GM19240 (cell line): ENCODE data around the gene RTCA.
"Not testable (repeated sequence)": the region's sequence is repeated elsewhere in the genome, so short reads cannot be mapped to it uniquely, and the experiment has no call there.

ENCODE experiments used
- DNase-seq: peaks from one replicate; pipeline ENCODE4 v3.0.0; 2011; ENCODE audit warnings: low spot score; ENCODE audit not compliant: insufficient read length

The RTCA gene

DNA sequence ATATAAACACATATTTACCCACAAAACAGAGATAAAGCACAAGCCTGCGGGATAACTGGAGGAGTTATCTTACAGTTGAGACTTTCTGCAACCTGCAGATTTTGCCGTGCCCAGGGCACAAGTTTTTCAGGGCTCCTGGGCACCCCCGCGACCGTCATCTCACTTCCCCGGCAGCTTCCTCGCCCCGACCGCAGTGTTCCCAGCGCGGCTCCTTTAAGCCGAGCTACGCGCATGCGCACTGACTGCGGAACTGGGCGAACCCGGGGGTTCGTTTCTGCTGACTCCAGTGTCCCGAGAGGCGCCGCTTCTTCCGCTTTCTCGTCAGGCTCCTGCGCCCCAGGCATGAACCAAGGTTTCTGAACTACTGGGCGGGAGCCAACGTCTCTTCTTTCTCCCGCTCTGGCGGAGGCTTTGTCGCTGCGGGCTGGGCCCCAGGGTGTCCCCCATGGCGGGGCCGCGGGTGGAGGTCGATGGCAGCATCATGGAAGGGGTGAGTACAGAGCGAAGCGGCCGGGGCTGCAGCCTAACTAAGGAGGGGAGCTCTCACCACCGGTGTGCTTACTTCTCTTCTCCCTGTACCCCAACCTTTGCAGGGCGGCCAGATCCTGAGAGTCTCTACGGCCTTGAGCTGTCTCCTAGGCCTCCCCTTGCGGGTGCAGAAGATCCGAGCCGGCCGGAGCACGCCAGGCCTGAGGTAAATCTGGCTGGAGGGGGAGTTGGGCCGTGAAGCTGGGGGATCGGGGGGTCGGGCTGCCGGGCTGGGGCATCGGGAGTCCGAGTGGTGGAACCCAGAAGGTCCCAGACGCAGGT is at the start of gene RTCA:
TSS of gene RTCA (plus strand) at position 286 of the 810 bp plus-strand sequence. CDS start at position 446, 160 bp downstream.
- peak; percentile 70 for DNase-seq

DNA sequence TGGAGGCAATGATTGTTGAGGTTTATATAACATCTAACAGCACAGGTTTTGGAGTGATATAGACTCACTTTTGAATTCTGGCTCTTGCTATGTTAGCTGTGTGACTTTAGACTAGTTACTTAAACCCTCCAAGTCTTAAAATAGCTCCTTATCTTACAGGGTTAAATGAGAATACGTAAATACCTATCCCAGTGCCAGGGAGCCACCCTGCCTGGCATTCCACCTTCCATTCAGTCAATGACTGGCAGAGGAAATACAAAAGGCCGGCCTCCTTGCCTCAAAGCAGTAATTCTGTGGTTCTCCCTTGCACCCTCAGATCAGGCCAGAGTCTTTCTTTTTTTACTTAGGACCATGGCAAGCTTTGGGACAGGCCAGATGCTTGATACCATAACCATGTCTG is 48.2 kb upstream of the RTCA start:
- no peak for DNase-seq

DNA sequence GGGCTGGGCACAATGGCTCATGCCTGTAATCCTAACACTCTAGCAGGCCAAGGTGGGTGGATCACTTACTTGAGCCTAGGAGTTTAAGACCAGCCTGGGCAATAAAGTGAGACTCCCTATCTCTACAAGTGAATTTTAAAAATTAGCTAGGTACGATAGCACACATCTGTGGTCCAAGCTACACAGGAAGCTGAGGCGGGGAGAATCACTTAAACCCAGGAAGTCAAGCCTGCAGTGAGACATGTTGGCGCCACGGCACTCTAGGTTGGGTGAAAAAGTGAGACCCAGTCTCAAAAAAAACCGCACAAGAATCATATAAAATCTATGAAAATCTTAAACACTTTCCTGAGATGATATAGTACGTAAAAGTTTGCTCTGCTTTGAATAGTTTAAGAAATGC is 46.6 kb upstream of the RTCA start:
- DNase-seq = no peak

DNA sequence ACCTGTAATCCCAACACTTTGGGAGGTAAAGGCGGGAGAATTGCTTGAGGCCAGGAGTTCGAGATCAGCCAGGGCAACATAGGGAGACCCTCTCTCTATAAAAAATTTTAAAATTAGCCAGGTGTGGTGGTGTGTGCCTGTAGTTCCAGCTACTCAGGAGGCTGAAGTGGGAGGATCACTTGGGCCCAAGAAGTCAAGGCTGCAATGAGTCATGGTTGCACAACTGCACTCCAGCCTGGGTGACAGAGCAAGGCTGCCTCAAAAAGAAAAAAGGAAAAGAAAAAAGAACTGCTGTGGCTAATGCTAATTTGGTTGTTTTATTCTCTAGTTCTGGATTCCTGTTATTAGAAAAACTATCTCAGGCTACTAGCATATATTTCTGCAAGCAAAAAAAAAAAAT is 46.1 kb upstream of the RTCA start:
- DNase-seq = no peak

DNA sequence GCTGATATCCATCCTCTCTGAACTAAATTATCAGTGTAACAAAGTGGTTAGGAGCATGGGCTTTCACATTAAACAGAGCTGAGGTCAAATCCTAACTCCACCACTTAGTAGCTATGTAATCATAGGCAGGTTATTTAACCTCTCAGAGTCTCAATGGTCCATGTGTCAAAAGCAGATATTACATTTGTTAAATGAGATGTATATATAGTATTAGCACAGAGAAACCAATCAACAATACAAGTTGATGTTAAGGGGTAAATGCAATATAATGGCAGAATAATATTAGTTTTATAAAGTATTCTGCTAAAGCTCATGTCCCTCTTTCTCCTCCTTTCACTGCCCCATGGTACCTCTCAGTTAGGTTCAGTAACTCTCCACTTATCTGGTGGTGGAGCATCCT is 43.6 kb upstream of the RTCA start:
- no peak for DNase-seq

DNA sequence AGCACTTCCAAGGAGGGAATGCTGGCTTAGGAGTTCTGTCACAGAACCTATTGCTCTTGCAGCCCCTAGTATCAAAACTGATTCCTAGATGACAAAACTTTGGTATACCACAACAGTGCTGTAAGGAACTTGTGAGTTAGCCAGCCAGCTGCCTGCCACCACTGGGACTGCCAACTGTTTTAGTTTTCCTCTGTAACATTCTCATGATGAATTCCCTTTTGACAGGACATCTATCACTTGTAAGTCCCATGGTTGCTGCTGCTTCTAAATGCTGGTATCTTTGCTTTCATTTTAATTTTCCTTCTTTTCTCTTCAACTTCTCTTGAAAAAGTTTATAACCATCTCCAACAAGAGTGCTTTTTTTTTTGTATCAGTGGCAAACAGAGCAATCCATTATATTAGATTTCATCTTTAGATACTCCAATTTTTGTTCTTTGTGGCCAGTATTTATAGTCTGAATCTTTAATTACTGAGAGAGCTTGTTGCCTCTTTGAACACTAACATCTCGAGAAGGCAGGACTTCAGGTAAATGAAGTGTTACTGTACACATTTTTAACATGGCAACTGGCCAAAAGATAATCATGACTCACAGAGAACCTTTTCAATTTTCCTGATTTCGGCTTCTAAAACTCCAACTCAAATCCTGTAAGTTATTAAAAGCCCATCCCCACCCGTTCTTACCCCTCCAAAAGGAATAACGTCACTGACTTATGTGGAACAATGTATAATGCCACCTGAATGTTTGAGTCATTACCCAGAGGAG is 36.2 kb upstream of the RTCA start:
- no peak for DNase-seq

DNA sequence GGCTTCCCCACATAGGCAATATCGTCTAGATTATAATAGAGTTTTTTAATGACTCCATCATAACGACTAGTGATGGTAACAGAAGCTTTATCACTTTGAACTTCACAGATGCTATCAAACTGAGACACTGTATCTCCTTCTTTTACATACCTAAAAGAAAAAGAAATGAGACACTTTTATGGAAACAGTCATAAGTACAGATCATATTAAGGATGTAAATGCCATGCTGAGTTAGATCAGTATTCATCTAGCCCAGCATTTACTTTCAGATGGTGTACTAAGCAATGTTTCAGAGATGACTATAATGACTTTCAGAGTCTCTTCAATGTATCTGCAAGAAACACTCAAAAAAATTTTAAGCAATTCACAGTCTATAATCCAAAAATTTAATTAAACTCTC is 35.3 kb upstream of the RTCA start:
- DNase-seq = no peak

DNA sequence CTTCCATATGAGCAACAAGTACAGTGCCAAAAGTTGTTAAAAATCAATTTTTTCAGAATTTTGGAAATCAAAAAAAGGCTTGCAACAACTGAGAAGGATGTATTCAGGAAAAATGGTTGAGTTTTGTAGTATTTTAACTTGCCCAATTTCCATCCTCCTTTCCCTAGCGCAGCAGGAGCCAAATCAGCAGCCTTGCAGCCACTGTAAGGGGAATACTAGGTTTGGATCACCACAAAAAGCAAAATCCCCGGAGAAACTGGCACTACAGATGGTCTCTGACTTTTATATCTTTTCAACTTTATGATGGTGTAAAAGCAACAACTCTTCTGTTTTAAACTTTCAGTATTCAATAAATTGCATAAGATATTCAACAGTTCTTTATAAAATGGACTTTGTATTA is 34.3 kb upstream of the RTCA start:
- DNase-seq = no peak

DNA sequence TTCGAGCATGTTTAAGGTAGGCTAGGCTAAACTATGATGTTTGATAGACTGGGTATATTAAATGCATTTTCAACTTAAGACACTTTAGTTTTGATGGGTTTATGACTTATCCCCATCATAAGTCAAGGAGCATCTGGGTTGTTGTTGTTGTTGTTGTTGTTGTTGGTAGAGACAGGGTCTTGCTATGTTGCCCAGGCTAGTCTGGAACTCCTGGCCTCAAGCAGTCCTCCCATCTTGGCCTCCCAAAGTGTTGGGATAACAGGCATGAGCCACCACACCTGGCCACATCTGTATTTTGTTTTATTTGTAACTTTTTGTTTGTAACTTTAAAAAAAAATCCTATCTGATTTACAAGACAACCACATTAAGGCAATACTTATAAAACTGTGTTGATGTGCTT is 33.9 kb upstream of the RTCA start:
- DNase-seq = no peak

DNA sequence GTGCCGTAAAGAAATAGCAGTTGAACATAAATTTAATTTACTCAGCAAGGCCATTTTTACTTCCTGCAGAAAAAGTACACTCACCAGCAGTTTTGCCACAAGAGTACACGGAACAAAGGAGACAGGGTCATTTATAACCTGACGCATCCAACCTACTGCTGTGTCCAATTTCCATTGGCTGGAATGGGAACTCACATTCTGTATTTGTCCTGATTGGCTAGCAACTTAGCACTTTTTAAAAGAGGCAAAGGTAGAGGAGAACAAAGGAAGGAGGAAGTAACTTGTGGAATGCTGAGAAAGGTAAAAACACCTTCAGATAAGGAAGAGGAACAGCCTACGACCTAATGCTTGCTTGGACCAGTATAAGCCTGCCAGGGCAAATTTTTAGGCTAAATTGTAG is 32.5 kb upstream of the RTCA start:
- not testable (repeated sequence) for DNase-seq

DNA sequence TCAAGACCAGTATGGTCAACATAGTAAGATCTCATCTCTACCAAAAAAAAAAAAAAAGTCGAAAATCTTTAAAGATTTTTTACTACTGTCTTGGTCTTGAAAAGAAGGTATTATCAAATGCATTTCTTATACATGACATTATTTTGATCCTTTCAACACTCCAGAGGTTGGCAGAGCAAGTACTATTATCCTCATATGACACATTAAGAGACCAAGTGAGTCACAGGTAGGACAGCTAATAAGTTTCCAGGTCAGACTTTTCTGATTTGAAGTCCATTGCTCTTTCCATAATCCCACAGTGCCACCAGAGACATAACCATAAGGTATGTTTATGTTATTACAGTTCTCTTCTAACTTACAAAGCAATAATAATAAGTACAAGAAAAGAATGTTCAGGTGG is 31.6 kb upstream of the RTCA start:
- no peak for DNase-seq

DNA sequence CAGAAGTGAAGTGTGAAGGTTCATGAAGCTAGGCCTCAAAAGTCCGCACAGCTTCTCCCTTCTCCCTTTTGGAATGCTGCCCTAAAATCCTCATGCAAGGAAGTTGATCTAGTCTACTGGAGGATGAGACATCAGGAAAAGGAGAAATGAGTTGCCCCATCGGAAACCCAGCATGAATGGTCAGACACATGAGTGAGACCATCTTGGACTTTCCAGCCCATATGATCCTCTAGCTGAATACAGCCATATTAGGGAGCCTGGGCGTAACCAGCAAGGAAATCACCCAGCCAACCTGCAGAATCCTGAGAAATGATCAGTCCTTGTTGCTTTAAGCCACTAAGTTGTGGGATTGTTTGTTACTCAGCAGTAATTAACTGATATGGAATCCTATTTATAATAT is 28.9 kb upstream of the RTCA start:
- DNase-seq = no peak

DNA sequence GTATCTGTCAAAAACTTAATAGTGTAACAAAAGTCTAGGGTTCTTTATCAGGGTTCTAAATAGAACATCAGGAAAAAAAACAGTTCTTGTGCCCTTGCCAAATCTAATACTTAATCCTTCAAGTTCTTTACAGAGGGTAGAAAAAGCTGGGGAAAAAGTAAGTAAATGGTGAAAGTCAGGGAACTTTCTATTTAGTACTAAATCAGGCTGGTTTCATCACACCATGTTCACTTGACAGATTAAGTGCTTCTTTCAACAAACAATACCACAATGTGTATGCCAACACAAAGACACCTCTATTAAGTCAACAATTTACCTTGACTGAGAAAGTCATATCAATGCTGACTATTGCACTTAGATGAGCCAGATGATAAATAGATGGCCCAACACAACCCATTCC is 26.1 kb upstream of the RTCA start:
- DNase-seq = no peak

DNA sequence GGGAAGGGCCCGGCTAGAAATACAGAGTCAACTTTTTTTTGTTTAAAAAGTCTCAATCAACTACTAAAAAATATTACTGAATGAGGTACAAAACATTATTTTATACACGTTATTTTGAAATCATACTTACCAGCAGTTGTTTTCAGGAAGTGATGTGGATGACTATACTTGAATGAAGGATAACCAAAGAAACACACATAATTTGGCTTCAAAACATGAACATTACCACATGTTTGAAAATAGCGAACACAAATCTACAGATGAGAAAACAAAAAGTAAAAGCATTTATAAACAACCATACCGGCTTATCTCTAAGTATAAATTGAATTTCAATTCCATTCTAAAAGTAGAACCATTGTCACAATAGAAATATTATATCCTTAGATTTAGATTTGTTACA is 25.4 kb upstream of the RTCA start:
- no peak for DNase-seq

DNA sequence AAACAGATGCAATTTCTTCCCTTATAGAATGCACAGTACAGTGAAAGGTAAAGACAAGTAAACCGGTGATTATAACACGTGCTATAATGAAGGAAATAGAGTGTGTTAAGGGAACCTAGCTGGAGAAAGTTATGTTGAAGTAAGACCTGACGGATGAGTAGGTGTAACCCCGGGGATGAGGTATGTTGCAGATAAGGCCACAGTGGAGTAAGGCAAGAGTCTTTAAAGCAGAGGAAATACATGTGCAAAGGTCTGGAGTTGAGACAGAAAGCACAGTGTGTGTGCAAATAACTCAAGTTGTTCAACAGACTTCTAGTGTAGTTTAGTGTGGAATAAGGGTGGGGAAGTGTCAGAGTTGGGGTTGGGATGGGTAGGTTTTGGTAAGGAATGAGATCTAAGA is 19.3 kb upstream of the RTCA start:
- no peak for DNase-seq

DNA sequence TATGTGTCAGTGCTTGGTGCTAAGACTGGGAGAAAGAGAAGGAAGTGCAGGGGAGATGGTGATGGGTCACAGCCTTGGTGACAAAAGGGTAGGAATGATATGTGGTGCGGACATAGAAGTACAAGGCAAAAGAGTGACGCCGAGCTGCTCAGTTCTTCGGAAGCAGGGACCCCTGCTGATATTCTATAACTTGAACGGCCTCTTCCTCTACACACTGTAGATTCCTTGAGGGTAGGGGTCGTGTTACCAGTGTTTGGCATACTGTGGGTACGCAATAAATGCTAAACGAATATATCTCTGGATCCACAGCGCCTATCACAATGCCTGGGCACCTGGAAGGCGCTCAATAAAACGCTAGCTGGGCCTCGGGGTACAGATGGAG is 16.9 kb upstream of the RTCA start:
- no peak for DNase-seq

DNA sequence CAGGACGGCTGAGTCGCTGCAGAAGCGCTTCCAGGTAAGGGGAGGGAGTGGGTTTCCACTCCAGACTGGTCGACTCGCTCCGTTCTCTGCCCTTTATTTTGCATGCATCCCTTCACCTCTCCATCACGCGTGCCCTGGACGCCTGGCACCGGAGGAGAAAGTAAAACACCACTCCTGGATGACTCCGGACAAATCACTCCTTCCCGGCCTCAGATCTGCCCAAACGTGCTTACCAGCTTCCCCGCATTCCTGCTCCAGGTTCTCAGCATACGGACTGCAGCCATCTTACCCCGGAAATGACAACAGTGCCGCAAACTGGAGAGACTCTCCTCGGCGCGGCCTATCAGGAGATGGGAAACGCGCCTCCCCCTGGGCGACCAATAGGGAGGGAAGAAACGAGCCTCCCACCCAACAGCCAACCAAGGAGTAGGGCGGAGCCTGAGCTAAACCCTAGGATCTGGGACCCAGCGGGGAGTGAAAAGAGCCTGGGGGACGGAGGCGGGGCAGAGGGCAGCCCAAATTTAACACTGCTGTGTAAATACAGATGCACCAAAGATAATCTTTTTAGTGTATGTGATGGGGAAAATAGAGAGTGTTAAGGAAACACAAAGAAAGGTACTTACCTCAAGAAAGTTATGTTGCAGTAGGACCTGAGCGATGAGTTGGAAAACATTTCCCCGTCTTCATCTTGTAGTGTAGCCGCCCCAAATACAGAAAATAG is 16.3 kb upstream of the RTCA start, which contains the start of gene DBT:
TSS of gene DBT (minus strand) at position 298 of the 721 bp plus-strand sequence. CDS start at position 284, 14 bp downstream.
- peak; percentile 94 for DNase-seq

DNA sequence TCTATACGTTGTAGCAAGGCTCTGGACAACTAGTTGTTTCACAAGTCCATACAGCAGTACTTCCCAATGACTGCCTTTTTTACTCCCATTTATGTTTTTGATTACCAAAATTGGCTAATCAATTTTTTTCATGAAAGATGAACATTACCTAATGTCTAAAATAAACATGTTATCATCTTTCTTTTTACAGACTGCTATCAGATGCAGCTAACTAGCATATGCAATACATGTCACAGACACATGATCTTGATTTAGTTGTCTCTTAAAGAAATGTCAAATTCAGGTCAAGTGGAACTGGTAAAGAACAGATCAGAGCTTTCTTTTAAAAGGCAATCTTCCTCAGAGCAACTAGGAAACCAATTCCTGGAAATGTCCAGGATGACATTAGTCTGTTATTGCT is 15.8 kb upstream of the RTCA start:
- DNase-seq = no peak

DNA sequence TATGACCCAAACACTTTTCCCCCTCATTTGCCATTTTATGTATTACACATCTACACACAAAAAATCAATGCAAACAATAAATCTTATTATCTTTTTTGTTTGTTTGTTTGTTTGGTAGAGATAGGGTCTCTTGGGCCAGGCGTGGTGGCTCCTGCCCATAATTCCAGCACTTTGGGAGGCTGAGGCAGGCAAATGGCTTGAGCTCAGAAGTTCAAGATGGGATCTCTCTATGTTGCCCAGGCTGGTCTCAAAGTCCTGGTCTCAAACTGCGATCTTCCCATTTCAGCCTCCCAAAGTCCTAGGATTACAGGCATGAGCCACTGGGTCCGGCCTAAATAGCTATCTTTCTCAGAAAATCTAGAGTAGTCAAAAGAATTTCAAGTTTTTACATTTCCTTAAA is 15.2 kb upstream of the RTCA start:
- no peak for DNase-seq

DNA sequence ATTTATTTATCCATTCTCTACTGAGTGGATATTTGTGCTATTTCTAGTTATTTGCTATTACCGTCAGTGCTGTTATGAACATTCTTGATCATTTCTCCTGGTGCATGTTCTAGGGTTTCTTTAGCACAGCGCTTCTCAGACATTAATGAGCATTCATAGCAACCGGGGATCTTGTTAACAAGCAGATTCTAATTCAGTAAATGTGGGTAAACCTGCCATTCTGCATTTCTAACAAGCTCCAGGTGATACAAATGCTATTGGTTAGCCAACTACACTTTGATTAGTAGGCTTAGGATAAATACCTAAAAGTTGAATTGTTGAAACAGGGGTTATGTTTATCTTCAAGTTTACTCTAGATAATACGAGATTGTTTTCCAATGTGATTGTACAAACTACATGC is 13.1 kb upstream of the RTCA start:
- DNase-seq = no peak

DNA sequence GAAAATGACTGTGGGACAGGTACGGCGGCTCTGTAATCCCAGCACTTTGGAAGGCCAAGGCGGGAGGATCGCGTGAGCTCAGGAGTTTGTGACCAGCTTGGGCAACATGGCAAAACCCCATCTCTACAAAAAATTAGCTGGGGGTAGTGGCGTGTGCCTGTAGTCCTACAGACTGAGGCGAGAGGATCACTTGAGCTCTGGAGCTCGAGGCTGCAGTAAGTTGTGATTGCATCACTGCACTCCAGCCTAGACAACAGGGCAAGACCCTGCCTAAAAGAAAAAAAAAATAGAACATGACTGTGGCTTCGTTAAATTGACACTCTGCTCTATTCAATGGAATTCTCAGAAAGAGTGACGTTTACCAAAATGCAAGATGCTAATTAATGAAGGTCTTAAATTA is 12.5 kb upstream of the RTCA start:
- DNase-seq = no peak

DNA sequence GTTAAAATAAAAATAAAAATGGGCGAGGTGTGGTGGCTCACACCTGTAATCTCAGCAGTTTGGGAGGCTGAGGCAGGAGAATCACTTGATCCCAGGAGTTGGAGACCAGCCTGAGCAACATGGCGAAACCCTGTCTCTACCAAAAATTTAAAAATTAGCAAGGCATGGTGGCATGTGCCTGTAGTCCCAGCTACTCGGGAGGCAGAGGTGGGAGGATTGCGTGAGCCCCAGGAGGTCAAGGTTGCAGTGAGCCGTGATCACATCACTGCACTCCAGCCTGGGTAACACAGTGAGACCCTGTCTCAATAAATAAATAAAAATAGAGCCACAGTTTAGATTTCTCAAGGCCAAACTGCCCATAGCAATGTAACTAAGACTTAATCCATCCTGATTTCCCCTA is 9.7 kb upstream of the RTCA start:
- DNase-seq = not testable (repeated sequence)
